Astrocyte of the cerebellum (primary cell): ENCODE measurements around the gene ISCU.

Experiments used
- DNase-seq: peaks from one replicate; pipeline ENCODE4 v3.0.0-alpha.2; 2011; ENCODE audit warnings: low read depth
- H3K4me3 ChIP-seq: 2 replicates; pipeline ENCODE4 v1.5.1; 2011; ENCODE audit warnings: mild to moderate bottlenecking, low read depth, low read length, moderate library complexity
- CTCF ChIP-seq: IDR thresholded peaks from 2 replicates; pipeline ENCODE4 v1.5.1; 2012; ENCODE audit warnings: low read length, low read depth, moderate library complexity, mild to moderate bottlenecking; ENCODE audit errors: missing control alignments
- in situ Hi-C: cut with HindIII; loops from 2 replicates; pipeline ENCODE4 v1.10.0; 2017; ENCODE audit warnings: low sequenced_read_pairs

Gene ISCU

GRCh38 chr12:108563136-108563803 lies 874 bp downstream of the ISCU start:
- TF ChIP-seq CTCF = peak; percentile 96
- peak; percentile 73 for DNase-seq
- peak overlapping the region; percentile 100 for H3K4me3 ChIP-seq
- in situ Hi-C loops = loop anchor here (5.0 kb wide), 3 partner anchors 69 to 269 kb away; partner anchors contain the start of gene SELPLG

GRCh38 chr12:108563804-108564151 lies 1.4 kb downstream of the ISCU start:
- no peak for TF ChIP-seq CTCF
- peak overlapping the region; percentile 100 for H3K4me3 ChIP-seq

GRCh38 chr12:108564724-108565123 lies 2.3 kb downstream of the ISCU start:
- no peak for DNase-seq
- no peak overlapping the region for H3K4me3 ChIP-seq
- in situ Hi-C loops = loop anchor here (5.0 kb wide), 3 partner anchors 68 to 268 kb away; partner anchors contain the start of gene SELPLG
- no peak for TF ChIP-seq CTCF

More at GRCh38 chr12:108563804-108564151, 1.4 kb downstream of the ISCU start:
- in situ Hi-C loops = loop anchor here (5.0 kb wide), 3 partner anchors 69 to 269 kb away; partner anchors contain the start of gene SELPLG
- no peak for DNase-seq

- in situ Hi-C loops = no loop called here
- DNase-seq = no peak
- TF ChIP-seq CTCF = no peak
- H3K4me3 ChIP-seq = no peak overlapping the region
Measured at GRCh38 chr12:108565146-108565545, 2.8 kb downstream of the ISCU start.

- no peak overlapping the region for H3K4me3 ChIP-seq
- no peak for DNase-seq
- TF ChIP-seq CTCF = no peak
- in situ Hi-C loops = no loop called here
Measured at GRCh38 chr12:108565976-108566375, 3.6 kb downstream of the ISCU start.

GRCh38 chr12:108566452-108566851 lies 4.1 kb downstream of the ISCU start:
- no peak for DNase-seq
- no peak overlapping the region for H3K4me3 ChIP-seq
- TF ChIP-seq CTCF = no peak
- in situ Hi-C loops = no loop called here
